Kidney tubule cell (primary cell): ENCODE results near the gene CSMD2.

ENCODE experiments used
- DNase-seq: peaks from one replicate; pipeline ENCODE4 v3.0.0-alpha.2; 2018; ENCODE audit warnings: low spot score

Gene CSMD2

DNA sequence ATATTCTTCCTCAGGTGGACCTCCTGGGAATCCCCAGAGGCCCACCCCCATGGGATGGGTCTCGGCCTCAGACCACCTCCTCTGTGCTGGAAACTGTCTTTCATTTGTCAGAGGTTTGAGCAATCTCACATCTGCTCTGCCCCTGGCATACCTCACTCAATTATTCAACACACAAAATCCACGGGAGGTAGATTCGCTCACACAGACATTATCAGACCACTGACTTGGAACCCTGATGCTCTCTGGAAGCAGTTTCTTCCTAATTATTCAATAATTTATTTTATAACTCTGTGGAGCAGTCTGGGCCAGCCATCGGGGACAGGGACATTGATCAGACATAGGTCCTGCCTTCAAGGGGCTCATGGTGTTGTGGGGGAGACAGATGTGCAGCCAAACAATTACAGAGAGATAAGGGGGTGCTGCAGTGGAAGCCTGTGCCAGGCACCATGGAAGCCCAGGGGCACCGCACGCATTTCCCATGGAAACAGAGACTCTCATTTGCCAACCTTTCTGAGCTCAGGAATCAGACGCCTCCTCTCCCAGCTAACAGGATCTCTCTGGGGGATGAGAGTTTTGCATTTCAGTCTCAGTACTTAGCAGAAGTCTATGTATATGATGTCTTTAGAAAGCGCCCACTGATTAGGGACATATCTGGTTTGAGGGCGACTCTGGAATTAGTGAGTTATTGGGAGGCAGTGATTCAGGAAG is 204.7 kb downstream of the CSMD2 start:
- no peak for DNase-seq

- no peak for DNase-seq
Observed at GRCh38 chr1:33957854-33958253, 207.2 kb downstream of the CSMD2 start.

GRCh38 chr1:33955096-33955495 is 209.9 kb downstream of the CSMD2 start:
- no peak for DNase-seq

- DNase-seq: no peak
Observed at GRCh38 chr1:33949570-33949969, 215.5 kb downstream of the CSMD2 start.

DNA sequence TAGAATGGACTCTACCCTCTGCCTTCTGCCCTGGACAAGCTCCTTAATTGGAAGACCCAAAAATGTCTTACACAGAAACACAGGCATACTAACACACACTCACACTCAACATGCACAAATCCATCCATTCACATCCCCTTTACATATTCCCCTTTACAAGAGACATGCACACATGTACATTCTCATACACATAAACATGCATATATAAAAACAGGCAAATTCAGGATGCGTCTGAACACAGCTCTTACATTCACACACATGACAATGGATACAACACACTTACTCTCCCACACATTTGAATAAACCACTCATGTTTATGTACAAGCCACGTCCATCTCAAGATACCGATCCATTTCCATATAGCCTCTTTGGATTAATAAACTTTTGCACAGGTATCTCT is 216.7 kb downstream of the CSMD2 start:
- DNase-seq: no peak

- no peak for DNase-seq
Observed at GRCh38 chr1:33946836-33947235, 218.2 kb downstream of the CSMD2 start.

DNA sequence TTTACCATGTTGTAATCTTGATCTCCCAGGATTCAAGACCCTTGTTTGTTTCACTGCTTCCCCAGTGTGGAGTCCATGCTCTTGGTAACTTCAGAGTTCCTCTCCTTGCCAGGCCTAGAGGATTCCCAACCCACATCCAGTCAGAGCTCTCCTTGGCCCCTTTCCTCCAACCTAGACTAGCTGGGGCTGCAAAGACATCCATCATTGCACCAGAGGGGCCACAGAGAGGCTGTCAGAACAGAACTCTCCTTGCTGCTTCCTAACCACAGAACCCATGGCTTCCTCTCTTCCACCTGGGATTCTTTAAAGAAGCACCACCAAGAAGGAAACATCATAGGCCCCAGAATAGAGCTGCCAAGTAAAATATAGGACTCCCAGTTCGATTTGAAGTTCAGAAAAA is 220.2 kb downstream of the CSMD2 start:
- no peak for DNase-seq

- peak; percentile 59 for DNase-seq
Observed at GRCh38 chr1:33943978-33944377, 221.1 kb downstream of the CSMD2 start.

- DNase-seq: no peak
Observed at GRCh38 chr1:33932871-33933270, 232.2 kb downstream of the CSMD2 start.

DNA sequence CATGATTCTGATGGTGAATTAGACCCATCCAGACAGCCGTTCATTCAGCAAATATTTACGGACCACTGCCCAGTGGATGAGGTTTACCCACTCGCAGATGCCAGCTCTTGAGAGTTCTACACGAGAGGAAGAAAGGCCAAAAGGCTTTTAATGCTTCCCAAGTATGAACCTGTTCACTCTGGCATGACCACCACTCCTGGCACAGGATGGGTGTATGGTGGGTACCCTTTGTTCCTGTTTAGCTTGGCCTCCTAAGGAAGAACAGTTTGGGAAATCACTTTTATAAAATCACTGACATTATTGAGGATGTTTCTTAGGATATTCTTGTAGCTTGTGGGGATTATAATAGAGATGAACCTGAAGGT is 233.9 kb downstream of the CSMD2 start:
- no peak for DNase-seq

DNA sequence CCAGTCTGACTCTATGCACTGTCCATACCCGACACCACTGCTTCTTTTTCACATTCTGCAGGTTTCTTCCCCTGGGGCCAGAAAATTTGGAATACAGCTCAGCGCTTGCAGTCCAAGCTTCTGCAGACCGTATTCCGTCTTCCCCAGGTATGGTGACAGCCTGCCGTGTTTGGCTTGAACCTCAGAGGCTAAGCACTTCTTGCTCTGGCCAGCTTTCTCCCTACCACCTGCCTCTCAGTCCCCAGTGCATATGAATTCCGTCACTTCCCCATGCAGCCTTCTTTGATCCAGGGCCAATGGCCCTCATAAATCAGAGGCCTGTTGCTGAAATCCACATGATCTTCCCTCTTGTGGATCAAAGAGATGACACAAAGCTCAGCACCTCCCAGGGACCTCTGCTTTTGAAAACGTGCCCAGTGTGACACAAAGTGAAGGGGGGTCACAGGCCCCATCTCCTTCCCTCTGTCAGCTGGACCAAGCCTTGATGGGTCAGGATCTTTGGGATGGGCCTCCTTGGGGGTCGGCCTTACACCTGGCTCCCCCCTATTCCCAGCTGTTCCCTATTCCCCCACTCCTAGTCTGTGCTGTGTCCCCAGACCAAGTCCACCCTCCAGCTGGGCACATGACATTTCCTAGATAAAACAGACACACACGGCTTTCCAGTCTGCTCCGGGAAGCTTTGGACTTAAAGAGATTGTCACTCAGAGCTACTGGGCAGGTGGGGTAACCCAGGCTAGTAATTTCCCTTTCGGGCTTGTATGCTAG is 234.5 kb downstream of the CSMD2 start:
- DNase-seq: no peak

DNA sequence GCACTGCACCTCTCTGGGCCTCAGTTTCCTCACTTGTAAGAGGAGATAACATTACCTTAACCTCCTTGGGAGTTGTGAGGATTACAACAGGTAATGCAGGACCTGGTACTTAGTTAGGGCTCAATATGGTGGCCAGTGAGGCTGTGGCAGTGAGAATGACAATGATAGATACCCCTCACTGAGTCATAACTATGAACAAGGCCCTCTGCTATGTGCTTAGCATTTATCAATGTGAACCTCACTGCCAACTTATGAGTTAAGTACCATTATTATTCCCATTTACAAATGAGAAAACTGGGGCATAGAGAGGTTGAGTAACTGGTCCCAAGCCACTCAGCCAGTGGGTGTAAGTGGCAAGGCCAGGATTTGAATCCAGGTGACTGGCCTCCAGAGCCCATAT is 236.8 kb downstream of the CSMD2 start:
- peak; percentile 48 for DNase-seq

GRCh38 chr1:33927721-33928120 is 237.3 kb downstream of the CSMD2 start:
- peak; percentile 42 for DNase-seq

GRCh38 chr1:33925586-33925985 is 239.4 kb downstream of the CSMD2 start:
- DNase-seq: peak; percentile 6

GRCh38 chr1:33921281-33921680 is 243.7 kb downstream of the CSMD2 start:
- no peak for DNase-seq

DNA sequence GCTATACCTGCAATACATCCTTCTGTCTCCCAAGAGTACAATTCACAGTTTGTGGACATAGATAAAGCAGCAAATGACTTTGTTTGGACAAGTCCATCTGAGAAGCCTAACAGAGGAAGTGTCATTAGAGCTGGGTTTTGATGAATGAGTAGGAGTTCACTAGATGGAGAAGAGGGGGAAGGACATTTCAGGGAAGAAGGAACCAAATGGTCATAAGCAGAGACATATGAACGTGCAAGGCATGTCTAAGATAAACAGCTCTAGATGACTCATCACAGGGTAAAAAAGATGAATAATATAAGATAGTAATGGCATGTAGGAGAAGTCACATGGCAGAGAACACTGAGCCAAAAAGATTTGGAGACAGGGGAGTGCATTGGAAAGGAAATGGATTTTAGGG is 246.7 kb downstream of the CSMD2 start:
- peak; percentile 28 for DNase-seq

GRCh38 chr1:33916786-33917185 is 248.2 kb downstream of the CSMD2 start:
- no peak for DNase-seq

DNA sequence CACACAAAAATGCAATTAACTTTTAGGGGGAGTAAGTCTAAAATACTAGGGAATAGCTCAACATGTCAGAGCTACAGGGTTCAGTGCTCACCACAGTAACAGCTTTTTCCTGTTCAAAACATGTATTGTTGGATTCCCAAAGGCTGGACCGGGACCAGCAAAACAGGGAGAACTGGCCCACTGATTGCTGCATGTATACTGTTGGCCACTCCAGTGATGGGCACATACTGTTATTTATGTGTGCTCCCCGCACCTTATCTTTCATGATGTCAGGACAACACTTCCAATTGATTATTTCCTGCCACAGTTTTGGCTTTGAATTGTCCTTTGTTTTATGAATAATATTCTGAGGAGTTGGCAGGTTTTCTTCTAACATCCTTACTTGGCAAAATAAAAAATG is 250.5 kb downstream of the CSMD2 start:
- no peak for DNase-seq

- DNase-seq: no peak
Observed at GRCh38 chr1:33908324-33908956, 256.6 kb downstream of the CSMD2 start.

- DNase-seq: no peak
Observed at GRCh38 chr1:33906156-33906555, 258.9 kb downstream of the CSMD2 start.

DNA sequence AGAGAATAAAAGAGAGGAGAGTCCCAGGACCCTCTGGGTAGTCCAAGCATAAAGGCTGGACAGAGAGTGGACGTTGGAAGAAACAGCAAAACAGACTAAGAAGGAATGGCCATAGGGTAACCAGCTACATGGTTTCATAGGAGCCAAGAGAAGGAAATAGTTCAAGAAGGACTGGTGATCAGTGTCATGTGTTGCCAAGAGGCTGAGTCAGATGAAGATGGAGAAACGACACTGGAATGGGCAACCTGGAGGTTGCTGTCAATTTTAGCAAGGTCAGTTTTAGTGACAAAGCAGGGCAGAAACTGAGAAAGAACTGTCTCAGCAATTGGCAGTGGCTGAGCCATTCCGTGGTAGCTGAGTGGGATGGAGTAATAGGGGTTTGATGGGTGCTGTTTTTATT is 259.8 kb downstream of the CSMD2 start:
- DNase-seq: peak; percentile 17

DNA sequence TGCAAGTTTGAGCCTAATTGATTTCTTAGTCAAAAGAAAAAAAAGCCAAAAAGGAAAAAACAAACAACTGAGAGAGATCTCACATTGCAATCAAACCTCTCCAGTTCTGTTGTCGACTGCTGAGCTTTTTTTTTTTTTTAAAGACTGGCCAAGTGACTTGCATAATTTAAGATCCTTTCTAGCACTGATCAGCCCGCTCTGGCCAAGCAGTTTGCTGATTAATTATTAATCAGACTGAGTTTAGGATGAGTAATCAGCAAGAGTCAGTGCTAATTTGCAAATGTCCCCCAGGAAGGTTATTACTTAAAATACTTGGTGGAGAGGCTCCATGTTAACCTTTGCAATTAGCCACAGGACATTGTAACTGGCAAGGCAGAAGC is 261.8 kb downstream of the CSMD2 start:
- peak; percentile 91 for DNase-seq

DNA sequence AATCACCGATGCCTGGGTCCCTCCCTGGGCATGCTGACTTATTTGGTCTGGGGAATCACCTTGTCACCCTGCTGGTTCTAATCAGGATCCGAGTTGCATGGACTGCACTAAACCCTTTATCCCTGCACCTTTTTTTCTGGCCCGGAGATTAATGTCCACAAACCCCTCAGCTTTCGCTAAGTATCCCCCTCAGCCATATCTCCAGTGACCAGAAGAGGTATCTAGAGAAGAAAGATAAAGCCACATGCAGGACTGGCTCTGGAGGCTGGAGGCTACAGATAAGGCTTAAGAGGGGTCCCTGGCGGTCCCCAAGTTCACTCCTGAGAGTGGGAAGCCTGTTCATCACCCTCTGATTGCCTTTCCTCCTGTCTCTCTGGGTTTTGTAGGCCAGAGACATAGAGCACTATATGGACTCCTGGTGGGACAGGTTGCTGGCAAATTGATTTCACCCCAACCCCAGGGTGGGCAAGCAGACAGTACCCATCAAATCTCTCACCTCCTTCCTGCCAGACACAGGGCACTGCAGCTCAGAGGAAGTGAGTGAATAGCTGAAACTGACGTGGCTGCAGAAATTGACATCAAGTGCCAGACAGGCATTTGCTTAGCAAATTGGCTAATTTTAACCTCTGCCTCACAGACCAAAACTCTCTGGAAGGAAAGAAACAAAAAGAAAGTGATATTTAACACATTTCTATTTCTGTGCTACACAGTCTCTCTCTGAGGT is 262.4 kb downstream of the CSMD2 start:
- peak; percentile 55 for DNase-seq
